HG03135 (cell line): Measurements from ENCODE around the gene ERC2.

Experiments used
- ATAC-seq: cut with Tn5 transposase; IDR thresholded peaks from one replicate; pipeline ENCODE4 v1.9.1; 2021; ENCODE audit warnings: mild to moderate bottlenecking, moderate library complexity; ENCODE audit not compliant: unreplicated experiment

The ERC2 gene

DNA sequence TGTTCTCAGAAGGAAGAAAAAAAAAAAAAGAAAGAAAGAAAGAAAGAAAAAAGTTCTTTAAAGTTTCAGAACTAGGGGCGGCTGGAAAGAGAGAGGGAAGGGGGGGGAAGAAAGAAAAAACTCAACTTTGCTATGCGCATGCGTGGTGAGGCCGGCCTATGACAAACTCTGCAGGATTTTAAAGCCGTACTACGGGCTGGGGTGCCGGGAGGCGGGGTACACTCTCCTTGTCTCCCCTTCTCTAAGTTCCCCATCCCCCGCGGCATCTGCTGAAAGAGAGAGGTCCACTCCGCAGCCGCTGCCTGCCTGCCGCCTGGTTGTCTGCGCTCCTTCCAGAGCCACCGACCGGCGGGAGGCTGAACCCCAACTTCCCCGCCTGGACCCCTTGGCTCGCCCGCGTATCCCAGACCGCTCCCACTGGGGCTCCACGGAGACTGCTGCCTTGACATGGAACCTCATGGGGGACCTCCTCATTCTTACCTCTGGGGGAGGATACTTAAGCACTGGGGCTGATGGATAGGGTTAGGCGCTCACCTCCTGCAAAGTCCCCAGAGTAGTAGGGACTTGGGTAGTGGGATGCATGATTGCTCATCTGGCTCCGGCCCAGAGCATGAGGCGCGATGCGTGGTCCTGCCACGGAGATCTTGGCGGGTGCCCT is 979.7 kb downstream of the ERC2 start:
- ATAC-seq = no peak

GRCh38 chr3:55487381-55488241 is 980.7 kb downstream of the ERC2 start:
- no peak for ATAC-seq

GRCh38 chr3:55486857-55487380 is 981.3 kb downstream of the ERC2 start, which contains the start of gene WNT5A:
Gene WNT5A (minus strand): TSS chr3:55487306. CDS start chr3:55486985, 321 bp downstream.
- no peak for ATAC-seq

GRCh38 chr3:55486101-55486856 is 982.0 kb downstream of the ERC2 start:
- ATAC-seq = no peak

DNA sequence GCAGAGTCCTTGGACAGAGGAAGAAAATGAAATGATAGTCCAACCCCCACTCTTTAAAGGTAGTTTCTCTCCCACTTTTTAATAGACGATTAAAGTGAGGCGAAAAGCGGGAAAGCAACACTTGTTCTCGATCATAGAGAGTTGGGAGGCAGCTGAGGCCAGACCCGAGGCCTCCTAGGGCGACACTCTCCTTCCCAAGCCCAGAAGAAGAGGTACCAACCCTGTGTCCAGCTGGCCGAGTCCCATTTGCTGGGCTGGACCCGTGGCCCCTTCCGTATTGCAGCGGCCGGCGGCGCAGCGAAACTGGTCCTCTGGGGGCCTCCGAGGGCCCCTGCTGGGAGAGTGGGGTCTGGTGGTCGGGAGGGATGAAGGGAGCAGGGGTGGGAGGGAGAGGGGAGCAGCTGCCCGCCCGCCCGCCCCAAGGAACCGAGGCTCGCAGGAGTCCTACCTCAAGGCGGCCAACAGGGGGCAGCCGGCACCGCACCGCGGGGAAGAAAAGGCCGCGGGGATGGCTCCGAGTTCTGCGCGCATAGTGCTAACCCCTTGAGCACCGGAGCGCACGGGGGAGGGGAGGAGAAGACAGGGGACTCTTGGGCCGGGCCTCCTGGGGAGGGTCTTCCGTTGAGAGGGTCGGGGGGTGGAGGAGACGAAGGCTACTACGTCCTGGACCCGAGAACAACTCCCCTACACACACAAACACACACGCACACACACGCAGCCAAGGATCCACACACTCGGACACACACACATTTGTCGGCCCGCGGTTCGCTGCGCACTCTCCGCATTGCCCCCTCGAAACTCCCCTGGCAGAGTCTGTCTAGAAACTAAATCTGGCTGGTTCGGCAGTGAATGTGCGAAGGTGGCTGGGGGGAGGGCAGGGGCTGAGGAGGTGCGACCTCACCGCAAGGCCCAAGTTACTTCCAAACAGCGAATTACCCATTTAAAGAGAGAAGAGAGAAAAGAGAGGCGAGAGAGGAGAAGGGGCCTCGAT is 983.2 kb downstream of the ERC2 start:
- peak; percentile 67 for ATAC-seq

GRCh38 chr3:55484191-55484689 is 984.0 kb downstream of the ERC2 start:
- no peak for ATAC-seq

GRCh38 chr3:55483196-55484095 is 984.8 kb downstream of the ERC2 start:
- ATAC-seq = no peak

- no peak for ATAC-seq
These were observed 985.6 kb downstream of the ERC2 start for GRCh38 chr3:55482496-55483195.

GRCh38 chr3:55481744-55482495 is 986.3 kb downstream of the ERC2 start:
- ATAC-seq = no peak

GRCh38 chr3:55480911-55481743 is 987.1 kb downstream of the ERC2 start:
- ATAC-seq = no peak

DNA sequence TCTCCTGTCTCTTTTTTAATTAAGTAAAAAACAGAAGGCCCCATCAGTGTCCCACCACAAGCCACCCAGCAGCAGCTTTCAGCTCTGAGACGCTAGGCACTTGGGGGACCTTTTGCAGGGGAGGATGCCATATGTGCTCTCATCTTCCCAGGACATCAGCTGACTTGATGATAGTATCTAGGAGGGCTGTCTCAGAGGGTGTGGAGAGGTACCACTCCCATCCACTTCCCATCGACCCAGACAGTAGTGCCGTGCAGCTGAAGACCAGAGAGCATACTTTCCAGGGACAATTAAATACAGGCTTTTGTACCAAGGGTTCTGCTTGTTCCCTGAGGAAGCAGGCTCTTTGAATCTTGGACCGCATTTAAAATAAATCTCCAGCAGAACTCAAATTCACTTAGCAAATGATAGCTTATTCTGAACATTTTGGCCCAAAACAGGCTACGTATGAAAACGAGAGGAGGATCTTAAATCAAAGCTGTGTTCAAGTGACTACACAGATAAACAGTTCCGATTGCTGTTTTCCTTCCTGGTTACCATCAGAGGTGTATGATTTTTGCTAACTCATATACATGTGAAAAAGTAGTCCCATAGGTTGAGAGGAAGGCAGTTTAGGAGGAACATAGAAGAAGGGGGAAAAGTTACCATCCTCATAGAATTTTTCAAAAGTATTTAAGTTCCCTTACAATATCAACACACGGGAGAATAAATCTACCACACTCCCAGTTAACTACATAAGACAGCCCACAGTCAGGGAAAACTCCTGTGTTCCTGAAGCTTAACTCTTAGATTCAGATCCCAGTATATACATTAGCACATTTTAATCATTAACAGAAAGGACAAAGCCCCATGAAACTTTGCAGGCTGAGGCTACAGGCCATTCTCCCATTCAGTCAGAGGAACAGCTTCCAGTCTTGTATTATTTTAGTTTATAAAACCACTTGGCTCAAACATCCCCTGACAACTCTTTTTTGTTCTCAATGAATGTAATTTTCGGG is 990.7 kb downstream of the ERC2 start:
- no peak for ATAC-seq

- ATAC-seq = no peak
These were observed 991.8 kb downstream of the ERC2 start for GRCh38 chr3:55476515-55476914.

GRCh38 chr3:55474213-55474632 is 994.0 kb downstream of the ERC2 start:
- ATAC-seq = no peak

DNA sequence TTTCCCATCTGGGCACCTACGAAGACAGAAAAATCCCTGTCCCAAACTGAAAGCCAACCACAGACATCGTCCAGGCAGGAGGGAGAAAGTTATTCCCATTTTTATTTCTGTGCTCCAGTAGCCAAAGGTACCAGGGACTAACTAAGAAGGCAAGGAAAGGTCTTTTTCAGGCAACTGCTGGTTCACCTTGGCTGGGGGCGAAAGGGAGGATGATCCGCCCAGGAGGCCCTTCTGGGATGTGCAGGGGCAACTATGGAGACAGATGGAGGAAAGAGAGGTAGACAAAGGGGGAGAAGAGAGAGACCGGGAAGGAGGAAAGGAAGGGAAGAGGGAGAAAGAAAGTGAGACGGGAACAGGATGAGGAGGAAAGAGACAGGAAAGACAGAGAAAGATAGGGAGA is 994.5 kb downstream of the ERC2 start:
- ATAC-seq = no peak

GRCh38 chr3:55471522-55472280 is 996.6 kb downstream of the ERC2 start:
- no peak for ATAC-seq
